Measurements from ENCODE around the gene EIF4G3.

Gene EIF4G3

GRCh38 chr1:20936621-20937020 is 240.1 kb downstream of the EIF4G3 start:
- H3K27ac ChIP-seq = no peak overlapping the region
- no peak overlapping the region for H2AFZ ChIP-seq (ENCODE audit: low read depth)
- no peak overlapping the region for H3K4me3 ChIP-seq (IDR thresholded peaks at IDR 0.05; ENCODE audit: insufficient read depth, low read depth, low read length)
- H3K27me3 ChIP-seq (ENCODE audit: insufficient read depth, low read depth) = no peaks in the 10 kb centered on the region
- no peaks in the 10 kb centered on the region for H3K4me1 ChIP-seq (ENCODE audit: low read depth, poor library complexity, severe bottlenecking)
- no peak for TF ChIP-seq CTCF (conservative IDR thresholded peaks at IDR 0.05; ENCODE audit: low read depth, low read length)
- no peaks in the 10 kb centered on the region for H4K20me1 ChIP-seq (ENCODE audit: insufficient read depth)
- no peak overlapping the region for H3K4me2 ChIP-seq
- no peaks in the 10 kb centered on the region for H3K79me2 ChIP-seq (ENCODE audit: insufficient read depth, low read depth)
- H3K9ac ChIP-seq = no peak overlapping the region
- H3K36me3 ChIP-seq (ENCODE audit: insufficient read depth) = no peaks in the 10 kb centered on the region

- Histone ChIP-seq H3K27ac (no peak overlapping the region), H3K36me3 (ENCODE audit: insufficient read depth) (no peaks in the 10 kb centered on the region), H3K79me2 (ENCODE audit: insufficient read depth, low read depth) (no peaks in the 10 kb centered on the region), H2AFZ (ENCODE audit: low read depth) (no peak overlapping the region), H3K4me1 (ENCODE audit: low read depth, poor library complexity, severe bottlenecking) (no peaks in the 10 kb centered on the region), H3K27me3 (ENCODE audit: insufficient read depth, low read depth) (no peaks in the 10 kb centered on the region), H4K20me1 (ENCODE audit: insufficient read depth) (no peaks in the 10 kb centered on the region), H3K9ac (no peak overlapping the region), H3K4me2 (no peak overlapping the region), H3K4me3 (IDR thresholded peaks at IDR 0.05; ENCODE audit: insufficient read depth, low read depth, low read length) (no peak overlapping the region)
- no peak for TF ChIP-seq CTCF (conservative IDR thresholded peaks at IDR 0.05; ENCODE audit: low read depth, low read length)
Measured at GRCh38 chr1:20936216-20936615, 240.5 kb downstream of the EIF4G3 start.

- no peak overlapping the region for H2AFZ ChIP-seq (ENCODE audit: low read depth)
- no peak overlapping the region for H3K9ac ChIP-seq
- no peaks in the 10 kb centered on the region for H3K79me2 ChIP-seq (ENCODE audit: insufficient read depth, low read depth)
- no peak for TF ChIP-seq CTCF (conservative IDR thresholded peaks at IDR 0.05; ENCODE audit: low read depth, low read length)
- no peak overlapping the region for H3K27ac ChIP-seq
- no peak overlapping the region for H3K4me3 ChIP-seq (IDR thresholded peaks at IDR 0.05; ENCODE audit: insufficient read depth, low read depth, low read length)
- H3K36me3 ChIP-seq (ENCODE audit: insufficient read depth) = no peaks in the 10 kb centered on the region
- no peaks in the 10 kb centered on the region for H3K4me1 ChIP-seq (ENCODE audit: low read depth, poor library complexity, severe bottlenecking)
- no peaks in the 10 kb centered on the region for H4K20me1 ChIP-seq (ENCODE audit: insufficient read depth)
- no peaks in the 10 kb centered on the region for H3K27me3 ChIP-seq (ENCODE audit: insufficient read depth, low read depth)
- no peak overlapping the region for H3K4me2 ChIP-seq
Measured at GRCh38 chr1:20935717-20936116, 241.0 kb downstream of the EIF4G3 start.

GRCh38 chr1:20932437-20932977 is 244.2 kb downstream of the EIF4G3 start:
- no peaks in the 10 kb centered on the region for H3K36me3 ChIP-seq (ENCODE audit: insufficient read depth)
- no peak overlapping the region for H3K4me3 ChIP-seq (IDR thresholded peaks at IDR 0.05; ENCODE audit: insufficient read depth, low read depth, low read length)
- no peak for TF ChIP-seq CTCF (conservative IDR thresholded peaks at IDR 0.05; ENCODE audit: low read depth, low read length)
- H3K9ac ChIP-seq = no peak overlapping the region
- no peak overlapping the region for H2AFZ ChIP-seq (ENCODE audit: low read depth)
- no peaks in the 10 kb centered on the region for H4K20me1 ChIP-seq (ENCODE audit: insufficient read depth)
- H3K27ac ChIP-seq = no peak overlapping the region
- no peaks in the 10 kb centered on the region for H3K4me1 ChIP-seq (ENCODE audit: low read depth, poor library complexity, severe bottlenecking)
- H3K79me2 ChIP-seq (ENCODE audit: insufficient read depth, low read depth) = no peaks in the 10 kb centered on the region
- no peaks in the 10 kb centered on the region for H3K27me3 ChIP-seq (ENCODE audit: insufficient read depth, low read depth)
- H3K4me2 ChIP-seq = no peak overlapping the region
